HEK293 (cell line): ENCODE data around the gene DNAH9.

ENCODE experiments used
- CTCF ChIP-seq: fragments of 450-650 bp; formaldehyde crosslinking; IDR thresholded peaks from 2 replicates; pipeline ENCODE4 v1.5.1; 2016; ENCODE audit warnings: missing biosample characterization, missing genetic modification characterization
- ZBTB11 ChIP-seq: fragments of 450-650 bp; formaldehyde crosslinking; conservative IDR thresholded peaks from 2 replicates; pipeline ENCODE4 v1.5.1; 2016; ENCODE audit warnings: low read depth, missing biosample characterization, missing genetic modification characterization

- TF ChIP-seq CTCF (tag by site-specific recombination) (no peak), ZBTB11 (tag by site-specific recombination) (no peak)
Measured at GRCh38 chr17:11693284-11693683, 95.0 kb downstream of the DNAH9 start.
